T follicular helper cell (primary cell): ENCODE results near the gene JAZF1.
"Not testable (repeated sequence)": the region's sequence is repeated elsewhere in the genome, so short reads cannot be mapped to it uniquely, and the experiment has no call there.

ENCODE experiments used
- DNase-seq: peaks from one replicate; pipeline ENCODE4 v3.0.0-alpha.2; 2020; ENCODE audit warnings: low read depth

The JAZF1 gene

DNA sequence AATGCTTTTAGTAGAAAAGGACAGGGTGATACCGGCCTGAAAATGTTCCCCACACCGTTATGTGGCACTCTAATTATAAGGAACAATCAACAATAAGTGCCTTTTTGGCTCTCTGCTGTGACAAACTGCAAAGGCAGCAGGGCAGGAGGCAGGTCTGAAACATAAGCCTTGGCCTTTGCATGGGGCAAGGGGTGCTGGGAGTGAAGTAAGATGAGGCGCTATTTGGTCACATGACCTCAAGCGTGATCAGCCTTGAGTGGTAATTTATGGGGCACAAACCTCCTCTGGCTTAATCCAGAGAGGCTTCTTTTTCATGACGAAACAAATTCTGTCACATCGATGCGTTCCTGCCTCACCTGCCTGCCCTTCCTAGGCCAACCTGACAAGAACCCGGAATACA is 237.9 kb downstream of the JAZF1 start:
- no peak for DNase-seq

- DNase-seq, result no peak
Measured at GRCh38 chr7:27941522-27941921, 239.1 kb downstream of the JAZF1 start.

- DNase-seq, result no peak
Measured at GRCh38 chr7:27940341-27940740, 240.3 kb downstream of the JAZF1 start.

DNA sequence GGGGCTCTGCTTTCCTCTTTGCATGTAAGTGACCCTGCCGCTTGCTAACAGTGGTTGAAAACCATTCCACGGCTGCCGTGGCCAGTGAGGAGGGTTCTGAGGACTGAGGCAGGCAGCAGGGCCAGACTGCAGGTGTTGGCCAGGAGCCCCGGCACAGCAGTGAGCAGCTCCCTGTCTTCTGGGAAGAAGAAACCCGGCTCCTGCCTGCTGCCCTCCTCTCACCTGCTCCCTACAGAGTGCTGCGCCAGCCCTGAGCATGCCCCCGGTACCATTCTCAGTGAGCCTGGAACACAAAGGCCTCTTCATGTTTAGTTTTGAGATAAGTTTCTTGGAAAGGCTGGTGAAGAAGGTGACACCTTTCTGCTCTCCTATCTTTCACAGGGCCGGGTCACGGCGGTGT is 240.7 kb downstream of the JAZF1 start:
- DNase-seq, result no peak

GRCh38 chr7:27936768-27937102 is 243.9 kb downstream of the JAZF1 start:
- DNase-seq, result no peak

- no peak for DNase-seq
Measured at GRCh38 chr7:27936047-27936767, 244.4 kb downstream of the JAZF1 start.

DNA sequence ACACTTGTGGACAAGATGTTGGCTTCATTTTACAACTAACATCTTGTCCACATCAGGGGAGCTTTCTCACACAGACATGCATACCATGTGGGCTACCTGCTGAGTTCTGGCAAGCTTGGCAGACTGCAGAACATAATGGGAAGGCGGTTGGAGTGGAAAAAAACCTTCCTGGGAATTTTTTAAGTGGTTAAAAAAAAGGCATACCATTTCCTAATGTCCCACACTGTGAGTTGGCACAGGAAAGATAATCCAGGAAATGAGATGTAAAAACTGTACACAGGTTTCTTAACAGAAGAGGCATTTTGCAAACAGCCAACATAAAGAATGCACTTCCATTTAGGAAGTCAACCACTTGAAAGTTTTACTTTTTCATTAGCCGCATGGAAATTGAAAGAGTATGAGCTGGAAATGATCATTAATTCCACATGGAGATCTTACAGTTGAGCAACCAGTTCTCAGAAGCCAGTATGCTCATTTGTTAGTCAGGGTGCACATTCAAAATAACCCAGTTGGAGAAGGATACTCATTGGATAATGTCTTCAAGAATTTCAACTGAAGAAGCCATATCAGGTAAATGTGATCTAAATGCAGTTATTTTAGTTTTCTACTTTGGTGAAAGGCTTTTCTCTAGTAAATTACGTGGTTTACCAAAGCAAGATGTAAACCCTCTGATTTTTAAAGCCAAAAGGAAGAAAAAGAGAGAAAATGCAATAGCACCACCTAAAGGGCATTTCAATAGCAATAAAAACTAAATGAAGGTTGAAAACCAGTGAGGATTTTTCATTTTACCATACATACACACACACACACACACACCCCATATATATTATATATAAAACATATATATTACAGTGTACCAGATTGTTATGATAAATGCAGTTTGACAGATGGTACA is 246.7 kb downstream of the JAZF1 start:
- no peak for DNase-seq

DNA sequence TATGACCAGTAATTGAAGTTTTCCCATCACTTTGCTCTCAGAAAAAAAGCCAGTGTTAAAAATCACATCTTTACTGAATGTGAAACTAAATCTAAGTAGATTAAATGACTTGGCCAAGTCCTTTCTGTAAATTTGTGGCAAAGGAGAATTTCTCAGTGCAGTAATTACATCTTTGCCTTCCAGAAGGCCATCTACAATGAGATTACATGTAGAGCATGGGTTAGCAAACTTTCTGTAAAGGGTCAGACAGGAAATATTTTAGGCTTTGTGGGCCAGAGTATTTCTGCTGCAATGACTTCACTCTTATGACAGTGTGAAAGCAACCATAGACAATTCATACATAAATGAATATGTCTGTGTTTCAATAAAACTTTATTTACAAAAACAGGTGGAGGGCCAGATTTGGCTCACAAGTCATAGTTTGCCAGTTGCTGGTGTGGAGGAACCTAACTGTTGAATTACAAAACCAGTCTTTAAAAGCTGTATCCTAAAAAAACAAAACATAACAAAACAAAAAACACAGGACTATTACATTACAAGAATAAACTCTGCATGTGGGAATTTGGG is 249.6 kb downstream of the JAZF1 start:
- DNase-seq, result no peak

DNA sequence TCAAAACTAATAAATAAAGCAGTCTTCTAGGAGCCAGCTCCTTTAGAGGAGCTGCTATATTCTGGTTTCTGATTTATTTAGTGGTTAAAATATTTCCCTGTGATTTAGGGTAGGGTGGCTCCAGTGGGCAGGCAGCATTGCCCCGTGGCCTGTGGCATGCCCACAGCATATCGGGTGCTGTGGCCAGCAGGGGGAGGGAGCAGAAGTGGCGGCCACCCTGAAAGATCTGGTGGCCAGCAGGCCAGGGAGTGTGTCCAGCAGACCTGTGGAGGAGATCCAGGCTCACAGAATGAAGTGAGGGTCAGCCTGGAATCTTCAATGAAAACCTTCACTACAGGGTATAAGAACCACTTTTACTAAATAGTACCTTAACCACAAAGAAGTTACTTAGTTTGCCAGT is 251.5 kb downstream of the JAZF1 start:
- DNase-seq, result no peak

DNA sequence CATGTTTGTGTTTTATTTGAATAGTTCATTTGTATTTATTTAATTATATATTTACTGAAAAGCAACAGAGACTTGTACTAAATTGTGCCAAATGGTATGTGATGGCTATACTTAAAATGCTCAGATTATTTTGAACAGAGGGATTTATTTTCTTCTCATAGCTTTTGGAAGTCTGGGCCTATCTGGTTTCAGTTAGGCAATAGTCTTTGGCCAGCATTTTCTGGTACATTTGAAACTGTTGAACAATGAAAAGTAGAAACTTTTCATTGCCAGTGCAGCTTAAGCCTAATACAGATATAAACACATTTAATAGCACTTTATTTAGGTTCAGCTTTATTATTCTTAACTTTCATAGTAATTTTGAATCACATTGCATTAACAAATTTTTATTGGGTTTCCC is 252.6 kb downstream of the JAZF1 start:
- DNase-seq, result no peak

- no peak for DNase-seq
Measured at GRCh38 chr7:27925573-27926201, 254.9 kb downstream of the JAZF1 start.

- no peak for DNase-seq
Measured at GRCh38 chr7:27923642-27923980, 257.0 kb downstream of the JAZF1 start.

DNA sequence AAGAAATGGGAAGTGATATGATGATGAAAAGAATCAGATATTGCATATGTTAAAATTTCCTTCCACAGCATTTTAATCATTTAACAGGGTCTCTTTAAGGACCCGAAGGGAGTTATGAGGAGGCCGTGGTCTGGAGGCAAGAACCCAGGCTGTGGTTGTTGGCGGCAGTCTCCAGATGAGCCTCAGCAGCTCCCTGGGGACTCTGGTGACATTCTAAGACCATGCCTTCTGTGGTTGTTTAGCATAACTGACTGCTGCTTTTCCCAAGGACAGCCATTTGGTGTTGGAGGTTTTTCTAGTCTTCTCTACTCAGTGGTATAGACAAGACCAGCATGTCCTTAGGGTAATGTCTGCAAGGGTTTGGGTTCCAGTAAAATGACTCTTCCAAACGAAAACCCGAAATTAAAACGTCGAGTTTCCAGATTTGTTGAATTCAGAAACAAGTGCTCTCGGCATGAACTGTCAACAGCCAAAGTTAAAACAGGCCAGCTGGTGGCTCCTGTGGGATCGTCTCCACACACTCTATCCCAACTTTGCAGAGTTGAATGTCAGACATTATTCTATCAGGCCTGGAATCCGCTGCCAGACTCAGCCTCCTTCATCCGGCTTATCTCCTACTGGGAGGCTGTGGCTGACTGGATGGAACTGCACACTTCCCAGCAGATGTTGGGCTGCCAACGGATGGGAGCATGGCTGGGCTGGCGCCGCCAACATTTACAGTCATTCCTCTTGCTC is 257.5 kb downstream of the JAZF1 start:
- no peak for DNase-seq

DNA sequence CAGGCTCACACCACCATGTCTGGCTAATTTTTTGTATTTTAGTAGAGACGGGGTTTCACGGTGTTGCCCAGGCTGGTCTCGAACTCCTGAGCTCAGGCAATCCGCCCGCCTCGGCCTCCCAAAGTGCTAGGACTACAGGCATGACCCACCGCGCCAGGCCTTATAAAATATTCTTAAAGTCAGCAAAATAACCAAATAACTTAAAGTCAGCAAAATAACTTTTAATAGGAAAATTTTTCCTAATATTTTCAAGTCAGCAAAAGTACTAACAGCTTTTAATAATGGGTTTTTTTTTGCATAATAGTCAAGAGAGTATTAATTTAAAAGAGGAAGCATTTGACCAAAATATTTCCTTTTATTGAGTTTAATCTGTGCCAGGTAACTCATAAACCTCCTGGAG is 258.2 kb downstream of the JAZF1 start:
- not testable (repeated sequence) for DNase-seq

DNA sequence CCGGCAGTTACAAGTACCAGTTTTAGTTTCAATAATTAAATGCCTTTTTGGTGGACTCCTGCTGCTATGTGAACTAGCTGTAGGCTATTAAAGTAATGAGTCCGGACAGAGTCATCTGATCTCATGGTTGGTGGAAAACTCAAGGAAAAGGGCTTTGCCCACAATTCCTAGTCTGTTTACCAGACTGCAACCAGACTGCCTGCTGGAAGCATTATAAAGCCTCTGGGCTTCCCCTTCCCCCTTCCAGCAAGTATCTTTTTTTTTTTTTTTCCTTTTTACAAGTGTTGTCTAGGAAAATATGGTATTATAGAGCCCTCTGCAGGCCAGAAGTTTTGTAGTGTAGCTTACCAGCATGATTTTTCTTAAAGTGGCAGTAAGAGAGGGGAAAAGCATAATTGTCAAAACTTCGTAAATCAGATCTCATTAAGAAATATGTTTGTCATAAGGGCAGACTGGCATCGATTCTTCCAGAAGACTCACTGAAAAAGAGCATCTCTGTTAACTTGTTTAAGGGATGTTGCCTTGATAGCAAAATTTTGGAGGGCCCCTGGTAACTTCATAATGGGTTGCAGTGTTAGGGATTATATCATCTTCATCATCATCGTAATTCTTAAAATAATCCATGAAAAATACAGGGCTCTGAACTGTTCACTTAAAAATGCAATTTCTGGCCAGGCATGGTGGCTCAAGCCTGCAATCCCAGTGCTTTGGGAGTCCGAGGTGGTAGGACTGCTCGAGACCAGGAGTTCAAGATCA is 259.3 kb downstream of the JAZF1 start:
- DNase-seq, result no peak

- DNase-seq, result no peak
Measured at GRCh38 chr7:27920281-27920946, 260.2 kb downstream of the JAZF1 start.

DNA sequence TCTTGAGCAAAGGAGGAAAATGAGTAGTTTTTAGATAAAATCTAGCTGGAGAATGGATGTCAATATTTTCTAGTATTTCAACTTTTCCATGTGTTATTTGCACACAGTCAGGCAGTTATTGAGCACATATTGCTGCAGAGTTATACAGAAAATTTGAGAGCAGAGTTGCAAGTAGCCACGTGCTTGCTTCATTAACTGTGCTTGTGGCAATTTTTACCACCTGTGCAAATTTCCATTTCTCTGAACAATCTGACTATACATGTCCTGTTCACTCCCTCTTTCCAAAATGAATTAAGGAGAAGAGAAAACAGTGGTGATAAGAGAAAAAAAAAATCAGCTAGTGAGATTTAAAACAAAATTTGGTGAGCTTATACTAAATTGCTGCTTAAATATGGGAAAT is 262.1 kb downstream of the JAZF1 start:
- DNase-seq, result no peak

GRCh38 chr7:27917774-27918314 is 262.8 kb downstream of the JAZF1 start:
- no peak for DNase-seq

- no peak for DNase-seq
Measured at GRCh38 chr7:27917119-27917518, 263.5 kb downstream of the JAZF1 start.

DNA sequence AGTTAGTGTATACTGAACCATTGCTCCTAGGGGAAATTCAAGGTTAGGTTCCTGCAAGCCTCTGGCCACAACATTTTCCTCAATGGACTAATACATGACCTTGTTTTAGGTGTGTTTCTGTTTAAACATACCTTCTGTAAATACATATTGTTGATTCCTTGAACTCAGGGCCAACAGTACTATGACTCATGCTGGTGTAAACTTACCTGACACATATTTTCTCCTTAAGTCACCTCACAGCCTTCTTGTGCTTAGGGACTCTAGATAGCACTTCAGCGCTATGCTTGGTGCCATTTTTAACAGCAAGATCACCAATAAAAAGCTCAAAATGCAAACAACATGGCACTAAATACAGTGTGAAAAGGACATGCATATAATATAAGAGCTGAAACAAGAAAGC is 264.2 kb downstream of the JAZF1 start:
- no peak for DNase-seq

GRCh38 chr7:27914409-27914808 is 266.2 kb downstream of the JAZF1 start:
- DNase-seq, result no peak
